Immature natural killer cell (primary cell): ENCODE results near the gene EDNRA. TPM values are rescaled to one million over a fixed set of nuclear protein-coding genes. Genes with fewer than 3 reads are reported as not detected.

ENCODE experiments used
- DNase-seq, 3 donors: peaks; one replicate each; pipeline ENCODE4 v3.0.0; 2022; ENCODE audit warnings: mixed read lengths in 1 of 3
- H3K27ac Mint-ChIP-seq, 6 donors: one replicate each; pipeline ENCODE4 v1.8.0; 2020; ENCODE audit warnings: mixed read lengths in 6 of 6, mild to moderate bottlenecking in 5 of 6, inconsistent platforms in 4 of 6, moderate library complexity in 3 of 6
- H3K27me3 Mint-ChIP-seq, 3 donors: one replicate each; pipeline ENCODE4 v1.8.0; 2020 to 2021; ENCODE audit warnings: low read depth in 3 of 3, mild to moderate bottlenecking in 3 of 3, mixed read lengths in 3 of 3, moderate library complexity in 3 of 3, inconsistent platforms in 1 of 3
- H3K36me3 Mint-ChIP-seq, 3 donors: one replicate each; pipeline ENCODE4 v1.8.0; 2020; ENCODE audit warnings: mixed read lengths in 3 of 3, inconsistent platforms in 2 of 3, mild to moderate bottlenecking in 2 of 3
- H3K4me1 Mint-ChIP-seq, 2 donors: one replicate each; pipeline ENCODE4 v1.8.0; 2020; ENCODE audit warnings: inconsistent platforms in 2 of 2, mild to moderate bottlenecking in 2 of 2, mixed read lengths in 2 of 2, moderate library complexity in 1 of 2
- H3K4me3 Mint-ChIP-seq, 5 donors: one replicate each; pipeline ENCODE4 v1.8.0; 2020; ENCODE audit warnings: mild to moderate bottlenecking in 5 of 5, mixed read lengths in 5 of 5, inconsistent platforms in 3 of 5, moderate library complexity in 3 of 5
- H3K9me3 Mint-ChIP-seq, 6 donors: one replicate each; pipeline ENCODE4 v1.8.0; 2020; ENCODE audit warnings: mild to moderate bottlenecking in 6 of 6, mixed read lengths in 6 of 6, inconsistent platforms in 4 of 6, moderate library complexity in 3 of 6
- polyA plus RNA-seq, 3 donors: library from polyadenylated mRNA; unstranded; fragments of 300-500 nt; fragmentation: Illumina TruSeq; gene quantifications; one replicate each; pipeline ENCODE4 v1.2.3, GENCODE V29; 2021

EDNRA gene
- polyA plus RNA-seq, 3 donors from 2014 or later, result not detected

DNA sequence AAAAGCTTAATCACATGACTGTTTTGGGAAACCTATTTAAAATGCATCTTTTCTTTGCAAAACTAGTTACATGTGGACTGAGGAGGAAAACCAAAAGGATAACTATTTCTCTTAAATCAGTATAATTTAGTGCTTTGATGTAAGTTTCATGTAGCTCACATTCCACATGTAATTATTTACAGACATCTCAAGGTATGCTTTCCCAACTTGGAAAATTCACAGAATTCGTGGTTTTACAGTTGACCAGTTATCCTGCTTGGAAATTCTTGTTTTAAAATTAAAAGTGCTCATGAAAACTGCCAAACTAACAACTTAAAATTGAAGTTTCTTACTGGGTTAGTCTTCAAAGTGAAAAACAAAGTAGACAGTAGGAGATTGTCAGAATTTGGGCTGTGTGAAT, 52.4 kb downstream of the EDNRA start:
- Mint-ChIP-seq H3K4me1 (no peaks in the 10 kb centered on the region), H3K27ac (no peak overlapping the region), H3K27me3 (peaks cover 2 to 3% (median 2%) of the 10 kb centered on the region in 3 donors), H3K4me3 (no peak overlapping the region), H3K36me3 (no peaks in the 10 kb centered on the region), H3K9me3 (peaks cover 0 to 6% (median 0%) of the 10 kb centered on the region in 6 donors)
- no peak for DNase-seq

DNA sequence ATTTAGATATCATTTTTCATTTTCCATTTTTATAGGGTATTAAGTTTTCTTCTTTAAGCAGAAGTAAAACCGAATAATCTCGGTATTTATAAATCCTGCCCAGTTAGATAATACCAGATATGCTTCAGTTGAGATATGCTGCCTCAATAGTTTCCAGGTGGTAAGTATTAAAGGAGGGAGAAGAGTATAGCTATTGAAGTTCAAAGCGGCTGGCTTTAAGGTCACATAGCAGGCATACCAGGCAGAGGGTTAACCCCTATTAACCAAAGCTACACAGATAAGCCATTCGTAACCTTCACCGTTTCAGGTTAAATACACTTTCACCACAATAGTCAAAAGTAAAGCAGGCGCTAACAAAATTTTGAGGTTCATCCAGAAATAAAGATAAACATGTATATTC, 54.2 kb downstream of the EDNRA start:
- Mint-ChIP-seq H3K4me3 (no peak overlapping the region), H3K27me3 (peaks cover 0 to 8% (median 2%) of the 10 kb centered on the region in 3 donors), H3K27ac (no peak overlapping the region), H3K9me3 (peaks cover 0 to 6% (median 0%) of the 10 kb centered on the region in 6 donors), H3K4me1 (no peaks in the 10 kb centered on the region), H3K36me3 (no peaks in the 10 kb centered on the region)
- no peak for DNase-seq

DNA sequence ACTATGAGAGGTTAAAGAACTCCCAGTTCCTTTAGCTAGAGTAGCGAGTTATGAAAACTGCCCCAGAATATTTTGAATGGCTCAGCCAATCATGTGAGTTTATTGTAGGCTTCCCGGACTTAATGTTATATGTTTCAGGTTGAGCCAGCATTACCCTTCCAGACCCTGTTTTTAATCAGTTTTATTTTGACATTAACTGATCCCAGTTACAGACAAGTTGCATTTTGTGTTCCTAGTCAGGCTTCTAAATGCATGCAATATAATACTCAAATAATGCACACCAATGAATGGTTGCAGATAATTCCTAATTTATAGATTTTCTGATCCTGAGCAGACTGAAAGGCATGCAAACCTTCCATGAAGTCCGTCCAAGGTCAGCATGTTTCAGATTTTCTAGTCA, 57.8 kb downstream of the EDNRA start:
- H3K27me3 Mint-ChIP-seq, result peaks cover 0 to 7% (median 2%) of the 10 kb centered on the region in 3 donors
- no peak overlapping the region for H3K4me3 Mint-ChIP-seq

DNA sequence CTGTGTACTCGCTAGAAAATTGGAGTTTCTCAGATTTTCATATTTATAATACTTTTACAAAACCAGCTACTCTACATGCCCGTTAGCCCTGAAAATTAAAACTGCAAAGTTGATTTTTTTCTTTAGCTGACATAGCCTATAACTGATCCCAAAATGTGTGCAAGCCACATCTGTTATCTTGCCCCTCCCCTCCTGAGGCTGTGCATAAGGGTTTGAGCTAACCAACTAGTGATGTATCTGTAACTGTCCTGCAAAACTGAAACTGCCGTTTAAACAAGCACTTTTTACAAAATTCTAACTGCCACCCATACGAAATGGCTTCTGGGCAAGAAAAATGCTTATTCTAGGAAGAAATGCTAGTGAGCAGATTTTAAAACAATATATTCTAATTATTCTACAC, 59.1 kb downstream of the EDNRA start:
- H3K4me1 Mint-ChIP-seq, result no peaks in the 10 kb centered on the region

More for the DNA sequence above, 57.8 kb downstream of the EDNRA start:
- no peaks in the 10 kb centered on the region for H3K36me3 Mint-ChIP-seq
- H3K27ac Mint-ChIP-seq, result no peak overlapping the region
- peaks cover 0 to 6% (median 0%) of the 10 kb centered on the region in 6 donors for H3K9me3 Mint-ChIP-seq
- no peaks in the 10 kb centered on the region for H3K4me1 Mint-ChIP-seq
- no peak for DNase-seq

DNA sequence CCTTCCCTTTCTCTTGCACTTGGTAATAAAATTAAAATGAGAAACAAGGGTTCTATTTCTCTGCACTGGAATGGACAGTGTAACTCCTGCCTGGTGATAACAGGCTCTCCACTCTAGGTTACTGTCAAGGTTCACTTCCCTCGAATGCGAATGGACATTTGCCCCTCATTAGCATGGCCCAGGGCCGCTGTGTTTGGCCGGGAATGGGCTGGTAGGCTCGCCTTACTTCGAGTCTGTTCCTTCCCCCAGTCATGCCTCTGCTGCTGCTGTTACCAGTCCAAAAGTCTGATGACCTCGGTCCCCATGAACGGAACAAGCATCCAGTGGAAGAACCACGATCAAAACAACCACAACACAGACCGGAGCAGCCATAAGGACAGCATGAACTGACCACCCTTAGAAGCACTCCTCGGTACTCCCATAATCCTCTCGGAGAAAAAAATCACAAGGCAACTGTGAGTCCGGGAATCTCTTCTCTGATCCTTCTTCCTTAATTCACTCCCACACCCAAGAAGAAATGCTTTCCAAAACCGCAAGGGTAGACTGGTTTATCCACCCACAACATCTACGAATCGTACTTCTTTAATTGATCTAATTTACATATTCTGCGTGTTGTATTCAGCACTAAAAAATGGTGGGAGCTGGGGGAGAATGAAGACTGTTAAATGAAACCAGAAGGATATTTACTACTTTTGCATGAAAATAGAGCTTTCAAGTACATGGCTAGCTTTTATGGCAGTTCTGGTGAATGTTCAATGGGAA, 61.5 kb downstream of the EDNRA start:
- H3K9me3 Mint-ChIP-seq, result peaks cover 0 to 5% (median 0%) of the 10 kb centered on the region in 6 donors
- H3K27me3 Mint-ChIP-seq, result peaks cover 0 to 15% (median under 1%) of the 10 kb centered on the region in 3 donors
- H3K4me3 Mint-ChIP-seq, result no peak overlapping the region
- no peaks in the 10 kb centered on the region for H3K4me1 Mint-ChIP-seq
- DNase-seq, result no peak
- H3K27ac Mint-ChIP-seq, result no peak overlapping the region
- no peaks in the 10 kb centered on the region for H3K36me3 Mint-ChIP-seq

More for the DNA sequence above, 59.1 kb downstream of the EDNRA start:
- H3K27me3 Mint-ChIP-seq, result peaks cover 0 to 8% (median 2%) of the 10 kb centered on the region in 3 donors
- H3K4me3 Mint-ChIP-seq, result no peak overlapping the region
- no peak overlapping the region for H3K27ac Mint-ChIP-seq
- H3K9me3 Mint-ChIP-seq, result peaks cover 0 to 5% (median 0%) of the 10 kb centered on the region in 6 donors
- no peak for DNase-seq
- no peaks in the 10 kb centered on the region for H3K36me3 Mint-ChIP-seq

DNA sequence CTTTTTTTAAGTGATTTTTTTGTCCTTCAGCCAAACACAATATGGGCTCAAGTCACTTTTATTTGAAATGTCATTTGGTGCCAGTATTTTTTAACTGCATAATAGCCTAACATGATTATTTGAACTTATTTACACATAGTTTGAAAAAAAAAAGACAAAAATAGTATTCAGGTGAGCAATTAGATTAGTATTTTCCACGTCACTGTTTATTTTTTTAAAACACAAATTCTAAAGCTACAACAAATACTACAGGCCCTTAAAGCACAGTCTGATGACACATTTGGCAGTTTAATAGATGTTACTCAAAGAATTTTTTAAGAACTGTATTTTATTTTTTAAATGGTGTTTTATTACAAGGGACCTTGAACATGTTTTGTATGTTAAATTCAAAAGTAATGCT, 62.1 kb downstream of the EDNRA start:
- H3K4me3 Mint-ChIP-seq, result no peak overlapping the region
- no peak for DNase-seq
- peaks cover 0 to 16% (median 2%) of the 10 kb centered on the region in 3 donors for H3K27me3 Mint-ChIP-seq
- H3K9me3 Mint-ChIP-seq, result peaks cover 0 to 5% (median 0%) of the 10 kb centered on the region in 6 donors
- H3K36me3 Mint-ChIP-seq, result no peaks in the 10 kb centered on the region
- H3K4me1 Mint-ChIP-seq, result no peaks in the 10 kb centered on the region
- H3K27ac Mint-ChIP-seq, result no peak overlapping the region

DNA sequence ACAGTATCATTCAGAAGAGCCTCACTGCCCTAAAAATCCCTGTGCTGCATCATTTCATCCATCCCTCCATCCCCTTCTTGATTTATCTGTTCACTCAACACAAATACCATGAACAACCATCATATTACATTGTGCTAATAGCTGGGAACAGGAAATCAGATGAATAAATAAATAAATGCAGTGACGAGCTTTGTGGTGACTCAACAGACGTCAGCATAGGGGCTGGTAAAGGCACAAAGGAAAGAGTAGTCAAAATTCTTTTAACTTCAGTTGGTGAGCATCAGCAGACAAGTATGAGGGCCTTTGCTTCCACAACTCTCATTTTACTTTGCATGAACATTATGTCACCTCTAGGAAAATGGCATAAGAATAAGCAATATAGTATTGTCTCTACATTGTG, 65.5 kb downstream of the EDNRA start:
- Mint-ChIP-seq H3K4me3 (no peak overlapping the region), H3K4me1 (peaks cover 0 to 6% of the 10 kb centered on the region in 2 donors), H3K27ac (no peak overlapping the region), H3K27me3 (peaks cover 2 to 12% (median 2%) of the 10 kb centered on the region in 3 donors), H3K9me3 (peaks cover 0 to 5% (median 0%) of the 10 kb centered on the region in 6 donors), H3K36me3 (no peaks in the 10 kb centered on the region)
- DNase-seq, result no peak

DNA sequence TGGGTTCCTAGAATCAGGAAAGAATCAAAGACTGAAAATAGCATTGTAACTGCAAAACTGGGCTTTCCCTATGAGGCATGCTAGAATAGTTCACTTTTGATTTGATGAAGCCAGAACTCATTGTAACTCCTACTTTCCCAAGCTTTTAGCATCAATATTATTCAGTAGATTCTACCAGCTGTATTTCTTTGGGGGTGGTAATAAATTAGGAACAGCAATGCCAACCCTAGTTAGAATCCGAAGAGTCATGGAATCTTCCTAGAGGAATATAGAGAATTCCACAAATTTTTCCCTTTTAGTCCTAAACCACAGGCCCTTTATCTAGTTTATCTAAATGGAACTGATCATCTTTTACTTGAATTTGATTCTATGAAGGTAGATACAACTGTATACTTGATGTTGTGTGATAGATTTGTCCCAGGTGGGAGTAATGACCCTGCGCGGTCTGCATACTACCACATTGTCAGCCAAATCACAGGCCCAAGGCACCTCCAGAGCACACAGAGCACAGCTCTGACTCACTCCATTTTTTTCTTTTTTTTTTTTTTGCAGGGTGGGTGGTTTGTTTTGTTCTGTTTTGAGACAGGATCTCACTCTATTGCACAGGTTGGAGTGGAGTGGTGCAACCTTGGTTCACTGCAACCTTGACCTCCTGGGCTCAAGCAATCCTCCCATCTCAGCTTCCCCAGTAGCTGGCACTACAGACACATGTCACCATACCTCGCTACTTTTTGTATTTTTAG, 66.6 kb downstream of the EDNRA start:
- Mint-ChIP-seq H3K9me3 (peaks cover 0 to 7% (median 4%) of the 10 kb centered on the region in 6 donors), H3K27me3 (peaks cover 2 to 12% (median 4%) of the 10 kb centered on the region in 3 donors), H3K36me3 (no peaks in the 10 kb centered on the region), H3K4me1 (peaks cover 0 to 6% of the 10 kb centered on the region in 2 donors), H3K4me3 (no peak overlapping the region), H3K27ac (no peak overlapping the region)
- no peak for DNase-seq

DNA sequence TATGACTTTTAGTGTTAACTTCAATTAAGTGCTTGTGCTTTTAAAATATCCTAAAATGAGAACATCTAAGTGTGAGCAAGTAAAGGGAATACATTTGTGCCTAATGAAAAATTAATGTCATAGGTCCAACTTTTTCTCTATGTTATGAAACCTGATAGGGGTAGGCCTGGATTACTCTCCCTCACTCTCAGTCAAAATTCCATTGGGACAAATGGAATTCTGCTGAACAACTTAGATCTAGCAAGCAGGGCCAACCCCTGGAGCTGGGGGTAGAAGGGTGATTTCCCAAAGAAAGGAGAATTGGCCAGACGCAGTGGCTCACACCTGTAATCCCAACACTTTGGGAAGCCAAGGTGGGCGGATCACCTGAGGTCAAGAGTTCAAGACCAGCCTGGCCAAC, 67.4 kb downstream of the EDNRA start:
- DNase-seq, result no peak
- Mint-ChIP-seq H3K9me3 (peaks cover 0 to 7% (median 4%) of the 10 kb centered on the region in 6 donors), H3K4me1 (peaks cover 0 to 6% of the 10 kb centered on the region in 2 donors), H3K4me3 (no peak overlapping the region), H3K36me3 (no peaks in the 10 kb centered on the region), H3K27ac (no peak overlapping the region), H3K27me3 (peaks cover 2 to 12% (median 4%) of the 10 kb centered on the region in 3 donors)

DNA sequence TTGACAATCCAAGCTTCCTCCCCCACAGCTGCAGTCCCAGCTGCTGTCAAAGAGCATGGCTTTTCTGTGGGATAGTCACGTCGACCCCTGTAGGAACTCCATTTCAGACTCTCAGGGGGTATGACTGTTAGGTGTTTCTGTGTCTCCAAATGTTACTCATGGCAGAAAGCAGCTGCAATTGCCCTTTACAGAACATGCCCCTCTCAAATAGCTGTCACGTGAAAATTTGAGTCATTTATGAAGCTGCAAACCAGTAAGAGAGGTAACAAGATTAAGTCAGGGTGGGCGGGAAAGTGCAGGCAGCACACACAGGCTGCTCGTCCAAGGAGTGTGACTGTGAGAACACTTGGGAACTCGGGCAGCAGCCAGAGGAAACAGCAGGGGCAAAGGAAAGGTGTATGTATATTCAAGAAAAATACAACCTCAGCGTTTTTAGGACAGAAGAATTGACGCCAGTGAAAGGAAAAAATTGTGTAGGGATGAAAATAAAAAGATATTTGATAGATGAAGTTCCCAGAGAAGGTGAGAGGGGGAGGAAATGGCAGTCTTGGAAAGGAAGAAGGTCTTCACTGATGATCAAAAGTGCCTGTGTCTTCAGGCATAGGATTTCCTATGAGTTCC, 69.8 kb downstream of the EDNRA start:
- H3K27ac Mint-ChIP-seq, result peak overlapping the region in 1 of 6 donors; percentile 22
- peaks cover 0 to 6% of the 10 kb centered on the region in 2 donors for H3K4me1 Mint-ChIP-seq
- peaks cover 2 to 7% (median 4%) of the 10 kb centered on the region in 3 donors for H3K27me3 Mint-ChIP-seq
- no peak for DNase-seq
- no peaks in the 10 kb centered on the region for H3K36me3 Mint-ChIP-seq
- H3K9me3 Mint-ChIP-seq, result peaks cover 0 to 7% (median 5%) of the 10 kb centered on the region in 6 donors
- H3K4me3 Mint-ChIP-seq, result peak overlapping the region in 2 of 5 donors; percentile 2 to 33

DNA sequence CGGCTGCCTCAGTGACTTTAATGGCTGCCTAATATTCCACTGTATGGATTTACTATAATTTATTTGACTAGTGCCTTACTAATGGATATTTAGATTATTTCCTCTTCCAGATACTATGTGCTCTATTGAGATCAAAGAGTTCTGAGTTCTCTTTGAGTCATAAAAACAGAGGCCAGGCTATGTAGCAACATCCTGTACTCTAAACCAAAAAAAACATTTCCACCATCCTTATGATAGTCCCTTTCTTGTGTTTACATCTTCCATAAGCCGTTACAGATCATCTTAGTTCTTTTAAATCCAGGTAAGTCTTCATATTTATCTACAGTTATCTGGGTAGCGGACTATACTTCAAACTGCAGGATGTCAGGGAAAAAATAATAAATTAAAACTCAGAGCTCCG, 79.7 kb downstream of the EDNRA start:
- no peak for DNase-seq
- Mint-ChIP-seq H3K4me1 (no peaks in the 10 kb centered on the region), H3K9me3 (no peaks in the 10 kb centered on the region), H3K4me3 (no peak overlapping the region), H3K27me3 (peaks cover 3 to 4% (median 4%) of the 10 kb centered on the region in 3 donors), H3K27ac (no peak overlapping the region), H3K36me3 (no peaks in the 10 kb centered on the region)

DNA sequence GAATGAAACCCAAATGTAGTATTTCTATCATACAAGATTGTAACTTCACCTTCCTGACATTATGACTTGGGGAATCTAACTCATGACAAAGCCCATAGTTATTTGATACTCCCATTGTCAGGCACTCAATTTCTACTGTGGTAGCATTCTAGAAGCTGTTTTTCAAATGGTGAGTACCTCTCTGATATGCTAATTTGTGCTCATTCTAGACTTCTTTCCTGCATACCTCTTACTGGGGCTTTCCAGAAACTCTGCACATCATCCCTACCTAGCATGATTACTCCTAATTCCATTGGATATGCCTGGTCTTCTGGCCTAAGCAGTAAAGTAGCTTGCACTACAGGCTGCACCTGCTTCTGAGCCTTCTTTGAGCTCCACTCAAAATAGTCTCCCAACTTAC, 85.9 kb downstream of the EDNRA start:
- Mint-ChIP-seq H3K27ac (no peak overlapping the region), H3K27me3 (peaks cover 3 to 9% (median 9%) of the 10 kb centered on the region in 3 donors), H3K4me3 (no peak overlapping the region), H3K36me3 (no peaks in the 10 kb centered on the region), H3K9me3 (no peaks in the 10 kb centered on the region), H3K4me1 (no peaks in the 10 kb centered on the region)
- no peak for DNase-seq

DNA sequence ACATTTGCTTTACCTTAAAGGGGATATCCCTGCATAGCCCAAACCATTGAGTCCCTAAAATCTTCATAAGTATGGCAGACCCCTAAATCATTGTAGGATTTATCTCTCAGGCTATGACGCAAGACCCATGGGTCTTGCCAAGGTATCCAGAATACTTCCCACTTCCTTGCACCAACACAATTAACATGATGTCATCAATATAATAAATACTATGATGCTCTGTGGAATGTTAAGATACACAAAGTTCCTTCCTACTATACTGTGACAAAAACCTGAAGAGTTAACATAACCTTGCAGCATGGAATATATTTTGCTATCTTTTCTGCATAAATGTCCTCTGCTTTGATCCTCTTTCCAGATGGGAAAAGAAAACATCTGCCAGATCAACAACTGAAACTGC, 86.4 kb downstream of the EDNRA start:
- Mint-ChIP-seq H3K27ac (no peak overlapping the region), H3K27me3 (peaks cover 3 to 9% (median 9%) of the 10 kb centered on the region in 3 donors), H3K4me3 (no peak overlapping the region), H3K4me1 (no peaks in the 10 kb centered on the region), H3K36me3 (no peaks in the 10 kb centered on the region), H3K9me3 (no peaks in the 10 kb centered on the region)
- no peak for DNase-seq

DNA sequence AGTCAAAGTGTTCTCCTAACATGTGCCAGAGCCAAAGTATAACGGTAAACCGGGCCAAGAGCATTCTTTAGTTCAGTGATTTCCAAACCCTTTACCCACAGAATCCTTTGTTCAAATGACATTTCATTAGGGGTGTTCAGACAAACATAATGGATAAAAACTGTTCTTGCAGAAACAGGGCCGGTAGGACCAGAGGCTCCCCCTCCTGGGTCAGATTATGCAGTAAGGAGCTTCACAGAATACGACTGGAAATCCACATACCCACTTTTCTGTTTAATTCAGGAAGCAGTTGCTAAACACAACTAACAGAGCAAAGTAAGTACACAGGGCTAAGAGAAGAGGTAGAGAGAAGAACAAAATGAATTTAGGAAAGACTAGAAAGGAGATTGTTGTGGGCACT, 89.7 kb downstream of the EDNRA start:
- no peak overlapping the region for H3K4me3 Mint-ChIP-seq
- H3K27ac Mint-ChIP-seq, result no peak overlapping the region
- no peaks in the 10 kb centered on the region for H3K36me3 Mint-ChIP-seq
- H3K9me3 Mint-ChIP-seq, result no peaks in the 10 kb centered on the region
- peaks cover 1 to 11% (median 10%) of the 10 kb centered on the region in 3 donors for H3K27me3 Mint-ChIP-seq
- H3K4me1 Mint-ChIP-seq, result peaks cover 0 to 2% of the 10 kb centered on the region in 2 donors
- no peak for DNase-seq
